OCI-LY3 (cell line): ENCODE measurements around the gene CD33.

ENCODE experiments used
- H2AFZ ChIP-seq: fragments of 200-600, 300-600 bp; shearing (Covaris generic); 2 replicates; pipeline ENCODE4 v1.6.0; 2014; ENCODE audit warnings: antibody characterized with exemption, low read depth, low read length
- H3K27ac ChIP-seq: fragments of 200-600, 300-600 bp; sonication (generic); 2 replicates; pipeline ENCODE4 v1.5.1; 2014; ENCODE audit warnings: mild to moderate bottlenecking, low read length, moderate library complexity, mixed read lengths
- H3K27me3 ChIP-seq: fragments of 200-600, 300-600 bp; sonication (generic); 2 replicates; pipeline ENCODE4 v1.6.1; 2014; ENCODE audit warnings: low read depth, low read length, mixed read lengths
- H3K36me3 ChIP-seq: fragments of 200-600, 300-600 bp; sonication (generic); replicated peaks from 2 replicates; pipeline ENCODE3; 2014; ENCODE audit warnings: low read depth, low read length, mixed read lengths
- H3K4me1 ChIP-seq: fragments of 300-600, 200-600 bp; sonication (generic); 2 replicates; pipeline ENCODE4 v1.6.1; 2014; ENCODE audit warnings: low read length, mixed read lengths
- H3K4me2 ChIP-seq: fragments of 200-600, 300-600 bp; sonication (generic); 2 replicates; pipeline ENCODE4 v1.6.1; 2014; ENCODE audit warnings: low read length, mixed read lengths
- H3K4me3 ChIP-seq: fragments of 300-600, 200-600 bp; sonication (generic); 2 replicates; pipeline ENCODE4 v1.5.1; 2014; ENCODE audit warnings: antibody characterized with exemption, mild to moderate bottlenecking, low read length, moderate library complexity
- H3K79me2 ChIP-seq: fragments of 300-600, 200-600 bp; shearing (Covaris generic); 2 replicates; pipeline ENCODE4 v1.6.1; 2014; ENCODE audit warnings: mild to moderate bottlenecking, low read length, mixed read lengths
- H3K9ac ChIP-seq: fragments of 300-600, 200-600 bp; shearing (Covaris generic); 2 replicates; pipeline ENCODE4 v1.6.0; 2014; ENCODE audit warnings: mild to moderate bottlenecking, low read length, moderate library complexity
- H3K9me3 ChIP-seq: fragments of 200-600, 300-600 bp; shearing (Covaris generic); 2 replicates; pipeline ENCODE4 v1.6.1; 2014; ENCODE audit warnings: low read length, mixed read lengths; ENCODE audit not compliant: insufficient read depth
- H4K20me1 ChIP-seq: fragments of 200-600, 300-600 bp; sonication (generic); 2 replicates; pipeline ENCODE4 v1.6.1; 2016; ENCODE audit warnings: low read length, mixed read lengths; ENCODE audit not compliant: insufficient read depth
- CTCF ChIP-seq: fragments of 200-600, 300-600 bp; sonication (generic); IDR thresholded peaks from 2 replicates; pipeline ENCODE4 v1.5.1; 2014; ENCODE audit warnings: antibody characterized with exemption, low read length, low read depth
- EZH2phosphoT487 ChIP-seq: fragments of 200-600 bp; shearing (Covaris generic); IDR thresholded peaks from 2 replicates; pipeline ENCODE4 v1.6.1; 2018; ENCODE audit warnings: antibody characterized with exemption, mixed run types, low read depth

The CD33 gene

GRCh38 chr19:51200071-51200666 is 24.7 kb upstream of the CD33 start:
- Histone ChIP-seq H2AFZ (no peak overlapping the region), H3K4me2 (no peak overlapping the region), H3K36me3 (no peaks in the 10 kb centered on the region), H3K79me2 (no peaks in the 10 kb centered on the region), H3K9ac (no peak overlapping the region), H4K20me1 (no peaks in the 10 kb centered on the region), H3K9me3 (no peaks in the 10 kb centered on the region), H3K27ac (no peak overlapping the region), H3K4me1 (no peaks in the 10 kb centered on the region), H3K27me3 (peaks cover 36% of the 10 kb centered on the region), H3K4me3 (no peak overlapping the region)
- TF ChIP-seq CTCF (no peak), EZH2phosphoT487 (no peak)

GRCh38 chr19:51201712-51202111 is 23.2 kb upstream of the CD33 start:
- Histone ChIP-seq H3K79me2 (no peaks in the 10 kb centered on the region), H3K27me3 (peaks cover 43% of the 10 kb centered on the region), H3K9ac (no peak overlapping the region), H3K9me3 (no peaks in the 10 kb centered on the region), H3K4me2 (no peak overlapping the region), H3K4me3 (no peak overlapping the region), H3K27ac (no peak overlapping the region), H3K36me3 (no peaks in the 10 kb centered on the region), H3K4me1 (no peaks in the 10 kb centered on the region), H2AFZ (no peak overlapping the region), H4K20me1 (no peaks in the 10 kb centered on the region)
- TF ChIP-seq CTCF (no peak), EZH2phosphoT487 (no peak)

GRCh38 chr19:51203916-51204315 is 21.0 kb upstream of the CD33 start:
- H3K9ac ChIP-seq, result no peak overlapping the region
- TF ChIP-seq CTCF (no peak), EZH2phosphoT487 (no peak)
- H3K27ac ChIP-seq, result no peak overlapping the region
- no peaks in the 10 kb centered on the region for H3K9me3 ChIP-seq
- H3K79me2 ChIP-seq, result no peaks in the 10 kb centered on the region
- no peaks in the 10 kb centered on the region for H4K20me1 ChIP-seq
- no peaks in the 10 kb centered on the region for H3K36me3 ChIP-seq
- H3K4me1 ChIP-seq, result peaks cover 6% of the 10 kb centered on the region; the same call in 1 of the 2 replicates
- H3K4me2 ChIP-seq, result no peak overlapping the region
- no peak overlapping the region for H3K4me3 ChIP-seq
- H3K27me3 ChIP-seq, result peaks cover 49% of the 10 kb centered on the region
- H2AFZ ChIP-seq, result no peak overlapping the region

- TF ChIP-seq EZH2phosphoT487 (no peak), CTCF (no peak)
- Histone ChIP-seq H2AFZ (no peak overlapping the region), H3K9me3 (no peaks in the 10 kb centered on the region), H3K4me1 (peaks cover 6% of the 10 kb centered on the region; the same call in 1 of the 2 replicates), H3K27me3 (peaks cover 53% of the 10 kb centered on the region), H3K27ac (no peak overlapping the region), H3K9ac (no peak overlapping the region), H3K79me2 (no peaks in the 10 kb centered on the region), H3K36me3 (no peaks in the 10 kb centered on the region), H3K4me2 (no peak overlapping the region), H4K20me1 (no peaks in the 10 kb centered on the region), H3K4me3 (no peak overlapping the region)
Observed at GRCh38 chr19:51204321-51204720, 20.6 kb upstream of the CD33 start.
